ENCODE data around the gene POPDC3.
"Not testable (repeated sequence)": the region's sequence is repeated elsewhere in the genome, so short reads cannot be mapped to it uniquely, and the experiment has no call there.

DNA sequence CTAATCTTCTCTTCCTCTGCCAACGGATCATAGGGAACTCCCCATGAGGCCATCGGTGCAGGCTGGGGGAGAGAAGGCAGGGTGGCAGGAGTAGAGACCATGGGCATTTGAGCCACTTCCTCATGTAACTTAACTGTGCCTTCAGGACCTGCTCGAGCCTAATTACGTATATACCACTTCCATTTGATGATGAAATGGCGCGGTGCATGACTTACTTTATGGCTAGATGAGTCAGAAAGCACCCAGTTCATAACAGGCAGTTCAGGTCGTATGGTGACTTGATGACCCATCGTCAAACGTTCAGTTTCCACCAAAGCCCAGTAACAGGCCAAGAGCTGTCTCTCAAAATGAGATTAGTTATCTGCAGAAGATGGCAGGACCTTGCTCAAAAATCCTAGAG is 39.4 kb upstream of the POPDC3 start:
- TF ChIP-seq, protein P1, sequence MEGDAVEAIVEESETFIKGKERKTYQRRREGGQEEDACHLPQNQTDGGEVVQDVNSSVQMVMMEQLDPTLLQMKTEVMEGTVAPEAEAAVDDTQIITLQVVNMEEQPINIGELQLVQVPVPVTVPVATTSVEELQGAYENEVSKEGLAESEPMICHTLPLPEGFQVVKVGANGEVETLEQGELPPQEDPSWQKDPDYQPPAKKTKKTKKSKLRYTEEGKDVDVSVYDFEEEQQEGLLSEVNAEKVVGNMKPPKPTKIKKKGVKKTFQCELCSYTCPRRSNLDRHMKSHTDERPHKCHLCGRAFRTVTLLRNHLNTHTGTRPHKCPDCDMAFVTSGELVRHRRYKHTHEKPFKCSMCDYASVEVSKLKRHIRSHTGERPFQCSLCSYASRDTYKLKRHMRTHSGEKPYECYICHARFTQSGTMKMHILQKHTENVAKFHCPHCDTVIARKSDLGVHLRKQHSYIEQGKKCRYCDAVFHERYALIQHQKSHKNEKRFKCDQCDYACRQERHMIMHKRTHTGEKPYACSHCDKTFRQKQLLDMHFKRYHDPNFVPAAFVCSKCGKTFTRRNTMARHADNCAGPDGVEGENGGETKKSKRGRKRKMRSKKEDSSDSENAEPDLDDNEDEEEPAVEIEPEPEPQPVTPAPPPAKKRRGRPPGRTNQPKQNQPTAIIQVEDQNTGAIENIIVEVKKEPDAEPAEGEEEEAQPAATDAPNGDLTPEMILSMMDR (IDR thresholded peaks at IDR 0.05), result not testable (repeated sequence)
- TF ChIP-seq, protein P2, sequence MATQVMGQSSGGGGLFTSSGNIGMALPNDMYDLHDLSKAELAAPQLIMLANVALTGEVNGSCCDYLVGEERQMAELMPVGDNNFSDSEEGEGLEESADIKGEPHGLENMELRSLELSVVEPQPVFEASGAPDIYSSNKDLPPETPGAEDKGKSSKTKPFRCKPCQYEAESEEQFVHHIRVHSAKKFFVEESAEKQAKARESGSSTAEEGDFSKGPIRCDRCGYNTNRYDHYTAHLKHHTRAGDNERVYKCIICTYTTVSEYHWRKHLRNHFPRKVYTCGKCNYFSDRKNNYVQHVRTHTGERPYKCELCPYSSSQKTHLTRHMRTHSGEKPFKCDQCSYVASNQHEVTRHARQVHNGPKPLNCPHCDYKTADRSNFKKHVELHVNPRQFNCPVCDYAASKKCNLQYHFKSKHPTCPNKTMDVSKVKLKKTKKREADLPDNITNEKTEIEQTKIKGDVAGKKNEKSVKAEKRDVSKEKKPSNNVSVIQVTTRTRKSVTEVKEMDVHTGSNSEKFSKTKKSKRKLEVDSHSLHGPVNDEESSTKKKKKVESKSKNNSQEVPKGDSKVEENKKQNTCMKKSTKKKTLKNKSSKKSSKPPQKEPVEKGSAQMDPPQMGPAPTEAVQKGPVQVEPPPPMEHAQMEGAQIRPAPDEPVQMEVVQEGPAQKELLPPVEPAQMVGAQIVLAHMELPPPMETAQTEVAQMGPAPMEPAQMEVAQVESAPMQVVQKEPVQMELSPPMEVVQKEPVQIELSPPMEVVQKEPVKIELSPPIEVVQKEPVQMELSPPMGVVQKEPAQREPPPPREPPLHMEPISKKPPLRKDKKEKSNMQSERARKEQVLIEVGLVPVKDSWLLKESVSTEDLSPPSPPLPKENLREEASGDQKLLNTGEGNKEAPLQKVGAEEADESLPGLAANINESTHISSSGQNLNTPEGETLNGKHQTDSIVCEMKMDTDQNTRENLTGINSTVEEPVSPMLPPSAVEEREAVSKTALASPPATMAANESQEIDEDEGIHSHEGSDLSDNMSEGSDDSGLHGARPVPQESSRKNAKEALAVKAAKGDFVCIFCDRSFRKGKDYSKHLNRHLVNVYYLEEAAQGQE (IDR thresholded peaks at IDR 0.05; ENCODE audit: insufficient read depth in 1 of 2, low read depth in 2 of 2, low read length in 1 of 2), result not testable (repeated sequence)
- TF ChIP-seq POLR2AphosphoS5 (IDR thresholded peaks at IDR 0.05; ENCODE audit: low read depth, low read length); SIN3A (IDR thresholded peaks at IDR 0.05; ENCODE audit: borderline replicate concordance, insufficient read depth, low read depth, low read length); TCF7L2 (IDR thresholded peaks at IDR 0.05; ENCODE audit: low read depth, low read length): not testable (repeated sequence)

Measured in Panc1 (cell line).